GM10266 (cell line): Measurements from ENCODE around the gene DYNC1LI2.

Experiments used
- DNase-seq: peaks from one replicate; pipeline ENCODE4 v3.0.0; 2012; ENCODE audit errors: extremely low spot score
- CTCF ChIP-seq: IDR thresholded peaks from 2 replicates; pipeline ENCODE4 v1.5.1; 2012; ENCODE audit warnings: mild to moderate bottlenecking, low read depth; ENCODE audit not compliant: control insufficient read depth, insufficient read depth; ENCODE audit errors: missing control alignments

Gene DYNC1LI2

GRCh38 chr16:66678337-66678736 lies 73.1 kb downstream of the DYNC1LI2 start:
- DNase-seq, result no peak
- no peak for TF ChIP-seq CTCF

GRCh38 chr16:66677836-66678235 lies 73.6 kb downstream of the DYNC1LI2 start:
- DNase-seq, result no peak
- TF ChIP-seq CTCF, result no peak

- DNase-seq, result no peak
- TF ChIP-seq CTCF, result no peak
Observed at GRCh38 chr16:66677179-66677578, 74.2 kb downstream of the DYNC1LI2 start.

GRCh38 chr16:66676599-66676998 lies 74.8 kb downstream of the DYNC1LI2 start:
- no peak for TF ChIP-seq CTCF
- DNase-seq, result no peak

- no peak for DNase-seq
- no peak for TF ChIP-seq CTCF
Observed at GRCh38 chr16:66673691-66674090, 77.7 kb downstream of the DYNC1LI2 start.
